ENCODE measurements around the gene USP6NL. TPM values are rescaled to one million over a fixed set of nuclear protein-coding genes. Genes with fewer than 3 reads are reported as not detected.
A peak's percentile ranks its signal among the peaks of the same experiment; 100 is the strongest.

Gene USP6NL
- total RNA-seq, 1 experiment from 2014 or later, result 35.6 TPM

GRCh38 chr10:11409357-11409756 is 202.1 kb downstream of the USP6NL start:
- no peak for DNase-seq
- Mint-ChIP-seq H3K36me3 (ENCODE audit: insufficient read depth, unreplicated experiment) (no peaks in the 10 kb centered on the region), H3K27ac (ENCODE audit: unreplicated experiment) (no peak overlapping the region), H3K27me3 (ENCODE audit: insufficient read depth, unreplicated experiment) (peaks cover 12% of the 10 kb centered on the region), H3K9me3 (ENCODE audit: unreplicated experiment) (peaks cover 22% of the 10 kb centered on the region), H3K4me1 (ENCODE audit: low read depth, unreplicated experiment) (no peaks in the 10 kb centered on the region), H3K4me3 (ENCODE audit: unreplicated experiment) (no peak overlapping the region)
- POLR2A ChIA-PET, result no interaction called here
- intact Hi-C loops (cut with micrococcal nuclease; ENCODE audit: unreplicated experiment), result no loop called here
- TF ChIP-seq CTCF (IDR thresholded peaks at IDR 0.05; ENCODE audit: insufficient read depth in 1 of 2, low read depth in 1 of 2, low read length in 1 of 2, severe bottlenecking in 1 of 2, unreplicated experiment in 1 of 2), result no peak
- Histone ChIP-seq H3K9me3 (peaks cover 3% of the 10 kb centered on the region; the same call in 1 of the 2 replicates), H3K36me3 (ENCODE audit: control insufficient read depth, insufficient read depth, low read length) (no peaks in the 10 kb centered on the region), H3K4me3 (ENCODE audit: low read depth, low read length) (no peak overlapping the region), H3K4me1 (no peaks in the 10 kb centered on the region), H3K27me3 (replicated peaks; ENCODE audit: control insufficient read depth, insufficient read depth, low read length) (no peaks in the 10 kb centered on the region)
- CTCF ChIA-PET, result no interaction called here
- no TSS peak for BruUV-seq (replicated peaks)

- no peak overlapping the region for H3K4me3 ChIP-seq (ENCODE audit: low read depth, low read length)
- Mint-ChIP-seq H3K27me3 (ENCODE audit: insufficient read depth, unreplicated experiment) (peaks cover 12% of the 10 kb centered on the region), H3K36me3 (ENCODE audit: insufficient read depth, unreplicated experiment) (no peaks in the 10 kb centered on the region), H3K9me3 (ENCODE audit: unreplicated experiment) (peaks cover 21% of the 10 kb centered on the region), H3K4me3 (ENCODE audit: unreplicated experiment) (no peak overlapping the region), H3K27ac (ENCODE audit: unreplicated experiment) (no peak overlapping the region), H3K4me1 (ENCODE audit: low read depth, unreplicated experiment) (no peaks in the 10 kb centered on the region)
- DNase-seq, result peak in 1 of 2 experiments; percentile 28
- POLR2A ChIA-PET, result no interaction called here
- no peak for TF ChIP-seq CTCF (IDR thresholded peaks at IDR 0.05; ENCODE audit: insufficient read depth in 1 of 2, low read depth in 1 of 2, low read length in 1 of 2, severe bottlenecking in 1 of 2, unreplicated experiment in 1 of 2)
- H3K27me3 ChIP-seq (replicated peaks; ENCODE audit: control insufficient read depth, insufficient read depth, low read length), result no peaks in the 10 kb centered on the region
- H3K4me1 ChIP-seq, result no peaks in the 10 kb centered on the region
- intact Hi-C loops (cut with micrococcal nuclease; ENCODE audit: unreplicated experiment), result no loop called here
- CTCF ChIA-PET, result no interaction called here
- BruUV-seq (replicated peaks), result no TSS peak
- H3K9me3 ChIP-seq, result peaks cover 3% of the 10 kb centered on the region; the same call in 1 of the 2 replicates
- no peaks in the 10 kb centered on the region for H3K36me3 ChIP-seq (ENCODE audit: control insufficient read depth, insufficient read depth, low read length)
These were observed 203.5 kb downstream of the USP6NL start for GRCh38 chr10:11407939-11408338.

- peaks cover 12% of the 10 kb centered on the region for H3K27me3 Mint-ChIP-seq (ENCODE audit: insufficient read depth, unreplicated experiment)
- CTCF ChIA-PET, result no interaction called here
These were observed 204.7 kb downstream of the USP6NL start for GRCh38 chr10:11406746-11407145.

More at GRCh38 chr10:11406746-11407145, 204.7 kb downstream of the USP6NL start:
- Histone ChIP-seq H3K4me1 (no peaks in the 10 kb centered on the region), H3K4me3 (ENCODE audit: low read depth, low read length) (no peak overlapping the region), H3K9me3 (no peaks in the 10 kb centered on the region), H3K27me3 (replicated peaks; ENCODE audit: control insufficient read depth, insufficient read depth, low read length) (no peaks in the 10 kb centered on the region), H3K36me3 (ENCODE audit: control insufficient read depth, insufficient read depth, low read length) (no peaks in the 10 kb centered on the region)
- BruUV-seq (replicated peaks), result no TSS peak
- Mint-ChIP-seq H3K9me3 (ENCODE audit: unreplicated experiment) (peaks cover 18% of the 10 kb centered on the region), H3K4me1 (ENCODE audit: low read depth, unreplicated experiment) (no peaks in the 10 kb centered on the region), H3K36me3 (ENCODE audit: insufficient read depth, unreplicated experiment) (no peaks in the 10 kb centered on the region), H3K4me3 (ENCODE audit: unreplicated experiment) (no peak overlapping the region), H3K27ac (ENCODE audit: unreplicated experiment) (no peak overlapping the region)
- peak in 1 of 2 experiments; percentile 30 for DNase-seq
- POLR2A ChIA-PET, result no interaction called here
- no peak for TF ChIP-seq CTCF (IDR thresholded peaks at IDR 0.05; ENCODE audit: insufficient read depth in 1 of 2, low read depth in 1 of 2, low read length in 1 of 2, severe bottlenecking in 1 of 2, unreplicated experiment in 1 of 2)
- intact Hi-C loops (cut with micrococcal nuclease; ENCODE audit: unreplicated experiment), result no loop called here

Measured in Caco-2 (cell line).